ENCODE data around the gene HOXC11.

The HOXC11 gene

GRCh38 chr12:54000116-54001114 is 27.5 kb downstream of the HOXC11 start, which contains the start of gene HOXC9:
Gene HOXC9 (plus strand): TSS chr12:54000161. CDS start chr12:54000189, 28 bp downstream.
- DNase-seq = no peak

- DNase-seq = no peak
Measured at GRCh38 chr12:54001283-54002187, 28.6 kb downstream of the HOXC11 start.

GRCh38 chr12:54002278-54002914 is 29.5 kb downstream of the HOXC11 start:
- no peak for DNase-seq

- DNase-seq = no peak
Measured at GRCh38 chr12:54002915-54003389, 30.0 kb downstream of the HOXC11 start.

GRCh38 chr12:54003625-54004024 is 30.7 kb downstream of the HOXC11 start:
- DNase-seq = no peak

GRCh38 chr12:54004063-54004840 is 31.3 kb downstream of the HOXC11 start:
- no peak for DNase-seq

- DNase-seq = no peak
Measured at GRCh38 chr12:54004841-54005530, 32.1 kb downstream of the HOXC11 start.

- no peak for DNase-seq
Measured at GRCh38 chr12:54005531-54005852, 32.6 kb downstream of the HOXC11 start.

- DNase-seq = peak; percentile 88
Measured at GRCh38 chr12:54005853-54006558, 33.1 kb downstream of the HOXC11 start.

GRCh38 chr12:54006559-54007220 is 33.8 kb downstream of the HOXC11 start:
- no peak for DNase-seq

GRCh38 chr12:54007538-54008259 is 34.8 kb downstream of the HOXC11 start:
- DNase-seq = no peak

GRCh38 chr12:54008260-54008552 is 35.3 kb downstream of the HOXC11 start:
- DNase-seq = no peak

- DNase-seq = no peak
Measured at GRCh38 chr12:54009171-54010052, 36.5 kb downstream of the HOXC11 start.

GRCh38 chr12:54010053-54010971 is 37.4 kb downstream of the HOXC11 start:
- DNase-seq = no peak

- no peak for DNase-seq
Measured at GRCh38 chr12:54010972-54011664, 38.2 kb downstream of the HOXC11 start.

GRCh38 chr12:54011665-54012532 is 39.0 kb downstream of the HOXC11 start:
- no peak for DNase-seq

Measured in stimulated activated CD4-positive, alpha-beta T cell treated with anti-CD3 and anti-CD28 coated beads, Interleukin-2, amount 100 ng/mL, for 48 hours (primary cell).